Measurements from ENCODE around the gene CECR2. TPM values are rescaled to one million over a fixed set of nuclear protein-coding genes. Genes with fewer than 3 reads are reported as not detected.

Gene CECR2
- total and polyA plus RNA-seq, 10 of the 15 experiments (the other 5 are each of a cell fraction or from before 2014, with no cell fraction given), result 0.01 to 0.08 (median 0.01) TPM; not detected in 7

DNA sequence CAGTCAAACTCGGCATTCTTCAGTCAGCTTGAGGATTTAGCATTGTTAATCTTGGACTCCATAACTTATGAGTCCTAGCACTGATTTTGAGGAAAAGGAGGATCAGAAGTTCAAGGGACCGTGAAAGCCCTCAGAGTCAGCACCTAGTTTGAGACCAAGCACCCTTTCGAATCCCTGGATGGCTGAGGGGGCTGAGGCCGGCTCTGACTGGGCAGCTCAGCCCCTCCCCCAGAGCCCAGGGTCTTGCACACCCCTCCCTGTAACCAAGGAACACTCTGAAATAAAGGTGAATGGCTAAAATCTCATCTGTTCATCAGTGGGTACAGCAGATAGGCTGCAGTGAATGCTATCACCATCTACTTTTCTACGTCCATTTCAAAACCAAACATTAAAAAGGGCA, 221.3 kb downstream of the CECR2 start:
- 99% methylated on average over 5 of the region's 5 CpGs for WGBS (ENCODE audit: insufficient coverage, insufficient replicate concordance, low lambda C conversion rate, missing lambda C conversion rate)
- ATAC-seq, result no peak
- no peaks in the 10 kb centered on the region for H4K20me1 ChIP-seq (ENCODE audit: control insufficient read depth, insufficient read depth)
- intact Hi-C loops (cut with micrococcal nuclease; ENCODE audit: unreplicated experiment), result no loop called here
- RAD21 ChIA-PET (ENCODE audit: unreplicated experiment), result no interaction called here
- H3K4me3 ChIP-seq, result no peak overlapping the region
- BruUV-seq (replicated peaks), result no TSS peak
- in situ Hi-C loops (cut with MboI), result no loop called here
- TF ChIP-seq BACH1 (IDR thresholded peaks at IDR 0.05; ENCODE audit: borderline replicate concordance) (no peak), POLR2AphosphoS5 (IDR thresholded peaks at IDR 0.05; ENCODE audit: low read length) (peak; percentile 18; the same call in 1 of the 2 replicates)
- H3K4me2 ChIP-seq (ENCODE audit: control insufficient read depth, insufficient read depth), result no peak overlapping the region
- SMC1A ChIA-PET (ENCODE audit: uncharacterized antibody, unreplicated experiment), result no interaction called here
- no peak overlapping the region for H3K9ac ChIP-seq (ENCODE audit: control insufficient read depth, insufficient read depth, low read length)
- H3K79me2 ChIP-seq (ENCODE audit: control insufficient read depth, insufficient read depth, low read length), result no peaks in the 10 kb centered on the region
- H2AFZ ChIP-seq (ENCODE audit: control insufficient read depth, low read depth, low read length), result no peak overlapping the region
- peaks cover 14% of the 10 kb centered on the region for H3K4me1 ChIP-seq (ENCODE audit: control insufficient read depth, insufficient read depth, low read length)
- no peaks in the 10 kb centered on the region for H3K9me3 ChIP-seq (replicated peaks; ENCODE audit: control insufficient read depth, insufficient read depth, low read length)
- H3K27me3 ChIP-seq (replicated peaks in 1 of 2; ENCODE audit: control insufficient read depth in 2 of 2, insufficient read depth in 2 of 2, low read length in 1 of 2), result no peaks in the 10 kb centered on the region
- no peak for FAIRE-seq
- peaks cover 10 to 24% of the 10 kb centered on the region in 2 experiments for H3K36me3 ChIP-seq (ENCODE audit: control insufficient read depth in 2 of 2, insufficient read depth in 2 of 2, low read length in 1 of 2)
- DNase-seq (ENCODE audit: low read depth, low spot score), result no peak
- H3K27ac ChIP-seq (ENCODE audit: control insufficient read depth, insufficient read depth), result no peak overlapping the region
- POLR2A ChIA-PET, result interaction anchor here (0.6 kb wide), 1 partner anchor 419 kb away, joined by 3 read pairs; no protein-coding TSS in a partner anchor
- CTCF ChIA-PET, result no interaction called here

DNA sequence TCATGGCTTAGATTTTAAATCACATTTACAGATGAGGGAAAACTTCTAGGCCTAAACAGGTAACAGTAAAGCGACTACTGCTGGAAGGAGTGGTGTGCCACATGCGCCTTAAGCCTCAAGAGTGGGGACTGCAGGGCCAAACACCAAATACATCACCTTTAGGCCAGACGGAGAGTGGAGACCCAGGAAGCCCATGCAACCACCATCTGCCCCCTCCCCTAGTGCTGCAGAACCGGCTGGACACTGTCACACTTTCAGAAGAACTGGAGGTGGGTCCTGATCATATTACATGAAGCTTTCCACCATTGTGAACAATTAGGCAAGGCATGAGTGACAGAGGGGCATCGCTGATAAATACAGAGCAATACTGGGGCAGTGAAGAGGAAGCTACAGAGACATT, 222.9 kb downstream of the CECR2 start:
- FAIRE-seq (no peak), DNase-seq (ENCODE audit: low read depth, low spot score) (no peak), ATAC-seq (no peak)
- Histone ChIP-seq H3K79me2 (ENCODE audit: control insufficient read depth, insufficient read depth, low read length) (no peaks in the 10 kb centered on the region), H3K9ac (ENCODE audit: control insufficient read depth, insufficient read depth, low read length) (no peak overlapping the region), H2AFZ (ENCODE audit: control insufficient read depth, low read depth, low read length) (no peak overlapping the region), H3K9me3 (replicated peaks; ENCODE audit: control insufficient read depth, insufficient read depth, low read length) (peaks cover 6% of the 10 kb centered on the region; the same call in 2 of the 3 replicates), H3K4me3 (no peak overlapping the region), H3K27ac (ENCODE audit: control insufficient read depth, insufficient read depth) (no peak overlapping the region), H3K36me3 (ENCODE audit: control insufficient read depth in 2 of 2, insufficient read depth in 2 of 2, low read length in 1 of 2) (peaks cover 15 to 30% of the 10 kb centered on the region in 2 experiments), H3K4me2 (ENCODE audit: control insufficient read depth, insufficient read depth) (no peak overlapping the region), H3K4me1 (ENCODE audit: control insufficient read depth, insufficient read depth, low read length) (peaks cover 20% of the 10 kb centered on the region), H3K27me3 (replicated peaks in 1 of 2; ENCODE audit: control insufficient read depth in 2 of 2, insufficient read depth in 2 of 2, low read length in 1 of 2) (no peaks in the 10 kb centered on the region), H4K20me1 (ENCODE audit: control insufficient read depth, insufficient read depth) (no peaks in the 10 kb centered on the region)
- TF ChIP-seq CBX3 (IDR thresholded peaks at IDR 0.05; ENCODE audit: borderline replicate concordance, low read depth) (no peak), TCF3 (IDR thresholded peaks at IDR 0.05; ENCODE audit: borderline replicate concordance, insufficient read depth, low read depth, low read length) (no peak)
- TSS peak; percentile 64 for BruUV-seq (replicated peaks)
- ChIA-PET SMC1A (ENCODE audit: uncharacterized antibody, unreplicated experiment) (no interaction called here), POLR2A (interaction anchor here (0.7 kb wide), 1 partner anchor 33 kb away, joined by 4 read pairs; no protein-coding TSS in a partner anchor), CTCF (interaction anchor here (1.5 kb wide), 1 partner anchor 15 kb away, joined by 3 read pairs; no protein-coding TSS in a partner anchor), RAD21 (ENCODE audit: unreplicated experiment) (no interaction called here)
- intact Hi-C loops (cut with micrococcal nuclease; ENCODE audit: unreplicated experiment), result no loop called here
- in situ Hi-C loops (cut with MboI), result no loop called here
- 99% methylated on average over 5 of the region's 5 CpGs for WGBS (ENCODE audit: insufficient coverage, insufficient replicate concordance, low lambda C conversion rate, missing lambda C conversion rate)
